C4-2B (cell line): ENCODE measurements around the gene NFIC.

Experiments
- ZFX ChIP-seq: fragments of 450-650 bp; IDR thresholded peaks from 2 replicates; pipeline ENCODE4 v1.6.1; 2017
- TF ChIP-seq, protein P1 (sequence below): fragments of 450-650 bp; conservative IDR thresholded peaks from 2 replicates; pipeline ENCODE4 v1.5.1; 2017; ENCODE audit warnings: mild to moderate bottlenecking

DNA sequence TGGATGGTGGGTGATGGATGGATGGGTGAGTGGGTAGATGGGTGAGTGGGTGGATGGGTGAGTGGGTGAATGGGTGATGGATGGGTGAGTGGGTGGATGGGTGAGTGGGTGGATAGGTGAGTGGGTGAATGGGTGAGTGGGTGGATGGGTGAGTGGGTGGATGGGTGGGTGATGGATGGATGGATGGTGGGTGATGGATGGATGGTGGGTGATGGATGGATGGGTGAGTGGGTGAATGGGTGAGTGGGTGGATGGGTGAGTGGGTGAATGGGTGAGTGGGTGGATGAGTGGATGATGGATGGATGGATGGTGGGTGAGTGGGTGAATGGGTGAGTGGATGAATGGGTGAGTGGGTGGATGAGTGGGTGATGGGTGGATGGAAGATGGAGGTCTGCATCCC lies 111.1 kb downstream of the NFIC start:
- TF ChIP-seq, protein P1, sequence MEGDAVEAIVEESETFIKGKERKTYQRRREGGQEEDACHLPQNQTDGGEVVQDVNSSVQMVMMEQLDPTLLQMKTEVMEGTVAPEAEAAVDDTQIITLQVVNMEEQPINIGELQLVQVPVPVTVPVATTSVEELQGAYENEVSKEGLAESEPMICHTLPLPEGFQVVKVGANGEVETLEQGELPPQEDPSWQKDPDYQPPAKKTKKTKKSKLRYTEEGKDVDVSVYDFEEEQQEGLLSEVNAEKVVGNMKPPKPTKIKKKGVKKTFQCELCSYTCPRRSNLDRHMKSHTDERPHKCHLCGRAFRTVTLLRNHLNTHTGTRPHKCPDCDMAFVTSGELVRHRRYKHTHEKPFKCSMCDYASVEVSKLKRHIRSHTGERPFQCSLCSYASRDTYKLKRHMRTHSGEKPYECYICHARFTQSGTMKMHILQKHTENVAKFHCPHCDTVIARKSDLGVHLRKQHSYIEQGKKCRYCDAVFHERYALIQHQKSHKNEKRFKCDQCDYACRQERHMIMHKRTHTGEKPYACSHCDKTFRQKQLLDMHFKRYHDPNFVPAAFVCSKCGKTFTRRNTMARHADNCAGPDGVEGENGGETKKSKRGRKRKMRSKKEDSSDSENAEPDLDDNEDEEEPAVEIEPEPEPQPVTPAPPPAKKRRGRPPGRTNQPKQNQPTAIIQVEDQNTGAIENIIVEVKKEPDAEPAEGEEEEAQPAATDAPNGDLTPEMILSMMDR: no peak
- no peak for TF ChIP-seq ZFX
